GM18861 (cell line): ENCODE results near the gene LILRB1.
"Not testable (repeated sequence)": the region's sequence is repeated elsewhere in the genome, so short reads cannot be mapped to it uniquely, and the experiment has no call there.

Source experiments
- ATAC-seq: cut with Tn5 transposase; IDR thresholded peaks from one replicate; pipeline ENCODE4 v1.9.1; 2021; ENCODE audit not compliant: unreplicated experiment

LILRB1 gene

DNA sequence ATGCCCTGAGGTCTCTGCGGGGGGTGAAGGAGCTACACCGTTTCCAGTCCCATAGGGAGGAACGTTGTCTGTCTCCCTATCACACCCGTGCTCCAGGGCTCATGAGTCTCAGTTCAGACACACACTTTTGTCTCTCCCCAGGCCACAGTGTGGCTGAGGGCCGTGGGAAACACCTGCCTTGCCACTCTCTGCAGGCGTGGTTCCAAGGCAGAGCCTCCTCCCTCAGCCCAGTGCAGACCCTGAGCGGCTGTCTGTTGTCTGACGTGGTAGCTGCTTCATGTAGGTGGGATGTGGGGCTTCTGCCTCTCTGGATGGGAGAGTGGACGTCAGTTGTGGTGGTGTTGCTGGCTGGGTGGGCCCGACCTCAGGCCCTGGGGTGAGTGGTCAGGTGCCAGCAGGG, 6.0 kb upstream of the LILRB1 start:
- ATAC-seq = not testable (repeated sequence)

DNA sequence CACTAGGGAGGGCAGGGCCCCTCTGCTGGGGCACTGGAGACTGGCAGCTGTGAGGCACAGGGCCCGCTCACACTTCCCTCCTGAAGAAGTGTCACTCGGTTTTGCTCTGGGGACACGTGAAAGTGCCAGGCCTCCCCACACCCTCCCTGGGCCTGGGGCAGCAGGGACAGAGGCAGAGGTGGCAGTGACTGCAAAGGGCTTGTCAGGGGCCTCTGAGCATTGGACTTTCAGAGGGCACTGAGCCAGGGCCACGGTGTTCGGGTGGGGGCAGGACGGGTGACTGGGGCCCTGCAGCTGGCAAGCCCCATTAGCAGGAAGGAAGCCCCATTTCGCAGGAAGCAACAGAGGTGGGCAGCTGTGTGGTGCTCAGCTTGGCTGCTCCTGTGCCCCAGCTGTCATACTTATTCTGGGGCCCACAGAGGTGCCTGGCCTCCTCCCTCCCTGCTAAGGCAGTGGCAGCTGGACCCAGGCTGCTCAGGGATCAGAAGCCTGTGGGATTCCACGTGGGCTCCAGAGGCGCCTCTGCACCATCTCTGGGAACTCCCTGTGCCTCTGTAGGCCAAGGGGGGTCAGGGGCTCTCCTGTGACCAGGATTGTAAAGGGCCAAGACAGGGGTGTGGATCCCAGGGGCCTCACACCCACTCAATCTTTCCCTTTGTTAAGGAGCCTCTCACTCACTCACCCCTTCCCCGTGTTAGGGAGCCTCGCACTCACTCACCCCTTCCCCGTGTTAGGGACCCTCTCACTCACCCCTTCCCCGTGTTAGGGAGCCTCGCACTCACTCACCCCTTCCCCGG, 5.2 kb upstream of the LILRB1 start:
- not testable (repeated sequence) for ATAC-seq

DNA sequence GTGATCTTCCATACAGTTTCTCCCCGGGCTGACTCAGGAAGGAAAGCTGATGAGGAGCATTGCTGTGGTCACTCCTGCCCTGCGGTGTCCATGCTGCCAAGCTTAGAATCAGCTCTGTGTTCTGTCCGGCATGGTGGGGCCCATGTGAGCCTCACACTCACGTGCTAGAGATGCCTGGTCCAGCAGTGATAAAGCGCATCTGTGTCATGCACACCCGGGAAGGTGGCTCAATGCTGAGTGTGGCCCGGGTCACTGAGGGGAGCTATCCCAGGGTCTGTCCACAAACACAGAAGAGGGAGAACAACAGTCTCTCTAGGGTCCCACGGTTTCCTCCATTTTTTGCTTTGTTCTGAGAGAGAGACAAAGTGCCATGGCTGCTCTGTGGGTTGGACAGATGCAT, 3.5 kb upstream of the LILRB1 start:
- ATAC-seq = no peak

DNA sequence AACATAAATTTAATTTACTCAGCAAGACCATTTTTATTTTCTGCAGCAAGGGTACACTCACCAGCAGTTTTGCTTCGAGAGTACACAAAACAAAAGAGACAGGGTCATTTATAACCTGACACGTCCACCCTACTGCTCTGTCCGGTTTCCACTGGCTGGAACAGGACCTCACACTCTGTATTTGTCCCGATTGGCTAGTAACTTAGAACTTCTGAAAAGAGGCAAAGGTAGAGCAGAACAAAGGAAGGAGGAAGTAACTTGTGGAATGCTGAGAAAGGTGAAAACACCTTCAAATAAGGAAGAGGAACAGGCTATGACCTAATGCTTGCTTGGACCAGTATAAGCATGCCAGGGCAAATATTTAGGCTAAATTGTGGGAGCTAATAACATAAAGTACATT, 2.4 kb upstream of the LILRB1 start:
- not testable (repeated sequence) for ATAC-seq

DNA sequence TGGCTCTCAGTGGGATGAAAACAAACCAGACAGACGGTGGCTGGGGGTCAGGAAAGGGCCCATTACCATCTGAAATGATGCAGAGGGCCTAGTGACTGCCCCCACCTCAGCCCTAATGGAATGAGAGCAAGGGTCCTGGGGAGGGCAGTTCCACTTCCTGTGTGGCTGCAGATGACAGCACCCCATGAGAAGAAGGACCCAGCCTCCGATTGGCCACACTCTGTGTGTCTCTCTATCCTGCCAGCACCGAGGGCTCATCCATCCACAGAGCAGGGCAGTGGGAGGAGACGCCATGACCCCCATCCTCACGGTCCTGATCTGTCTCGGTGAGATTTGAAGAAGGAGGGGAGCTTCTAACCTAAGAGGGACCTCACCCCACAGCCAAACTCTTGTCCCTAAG, 498 bp downstream of the LILRB1 start:
- ATAC-seq = no peak

DNA sequence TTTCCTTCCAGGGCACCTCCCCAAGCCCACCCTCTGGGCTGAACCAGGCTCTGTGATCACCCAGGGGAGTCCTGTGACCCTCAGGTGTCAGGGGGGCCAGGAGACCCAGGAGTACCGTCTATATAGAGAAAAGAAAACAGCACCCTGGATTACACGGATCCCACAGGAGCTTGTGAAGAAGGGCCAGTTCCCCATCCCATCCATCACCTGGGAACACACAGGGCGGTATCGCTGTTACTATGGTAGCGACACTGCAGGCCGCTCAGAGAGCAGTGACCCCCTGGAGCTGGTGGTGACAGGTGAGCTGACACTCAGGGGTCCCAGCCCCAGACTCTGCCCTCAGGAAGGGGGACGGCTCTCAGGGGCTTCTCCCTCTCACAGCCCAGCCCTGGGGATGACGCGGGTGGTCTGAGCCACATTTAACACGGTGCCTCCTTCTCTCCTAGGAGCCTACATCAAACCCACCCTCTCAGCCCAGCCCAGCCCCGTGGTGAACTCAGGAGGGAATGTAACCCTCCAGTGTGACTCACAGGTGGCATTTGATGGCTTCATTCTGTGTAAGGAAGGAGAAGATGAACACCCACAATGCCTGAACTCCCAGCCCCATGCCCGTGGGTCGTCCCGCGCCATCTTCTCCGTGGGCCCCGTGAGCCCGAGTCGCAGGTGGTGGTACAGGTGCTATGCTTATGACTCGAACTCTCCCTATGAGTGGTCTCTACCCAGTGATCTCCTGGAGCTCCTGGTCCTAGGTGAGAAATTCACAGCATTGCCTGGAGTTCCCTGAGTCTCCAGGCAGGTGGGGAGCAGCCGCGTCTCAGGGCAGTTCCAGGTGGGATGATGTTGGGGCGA, 1.4 kb downstream of the LILRB1 start:
- ATAC-seq = not testable (repeated sequence)

DNA sequence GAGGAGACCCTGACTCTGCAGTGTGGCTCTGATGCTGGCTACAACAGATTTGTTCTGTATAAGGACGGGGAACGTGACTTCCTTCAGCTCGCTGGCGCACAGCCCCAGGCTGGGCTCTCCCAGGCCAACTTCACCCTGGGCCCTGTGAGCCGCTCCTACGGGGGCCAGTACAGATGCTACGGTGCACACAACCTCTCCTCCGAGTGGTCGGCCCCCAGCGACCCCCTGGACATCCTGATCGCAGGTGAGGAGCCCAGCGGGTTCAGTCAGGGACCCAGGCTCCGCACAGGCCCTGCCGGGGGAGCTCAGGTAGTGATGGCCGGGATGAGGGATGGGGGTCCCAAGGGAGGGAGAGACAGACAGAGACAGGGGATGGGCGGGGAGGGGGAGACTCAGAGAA, 2.2 kb downstream of the LILRB1 start:
- ATAC-seq = not testable (repeated sequence)

DNA sequence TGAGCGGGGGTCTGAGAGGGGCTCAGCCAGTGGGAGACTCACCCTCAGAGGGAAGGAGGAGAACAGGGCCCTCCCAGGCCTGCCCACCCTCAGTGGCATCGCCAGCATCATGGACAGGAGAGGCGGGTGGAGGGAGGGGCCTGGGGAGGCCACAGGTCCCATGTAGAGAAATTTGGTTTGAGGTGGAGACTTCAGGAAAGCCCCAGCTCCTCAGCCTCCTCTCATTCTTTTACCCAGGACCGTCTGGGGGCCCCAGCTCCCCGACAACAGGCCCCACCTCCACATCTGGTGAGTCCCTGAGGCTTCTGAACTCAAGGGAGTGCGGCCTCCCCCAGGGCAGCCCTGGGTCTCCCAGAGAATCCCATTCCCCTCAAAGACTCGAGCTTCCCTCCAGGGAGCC, 3.1 kb downstream of the LILRB1 start:
- no peak for ATAC-seq

DNA sequence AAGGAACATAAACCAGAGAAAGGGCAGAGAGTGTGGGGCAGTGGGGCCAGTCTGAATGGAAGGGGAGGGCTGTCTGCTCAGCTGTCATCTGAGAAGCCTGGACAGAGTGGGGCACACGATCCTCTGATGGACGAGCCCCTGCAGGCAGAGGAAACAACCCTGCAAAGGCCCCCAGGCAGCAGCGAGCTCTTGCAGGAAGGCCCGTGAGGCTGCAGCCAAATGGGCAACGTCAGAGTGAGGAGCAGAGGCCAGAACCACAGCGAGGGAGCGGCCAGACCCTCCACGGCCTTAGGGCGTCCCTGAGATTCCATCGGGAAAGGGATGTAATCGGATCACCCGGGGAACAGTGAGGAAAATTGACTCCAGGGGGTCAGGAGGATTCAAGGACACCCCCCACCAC, 5.8 kb downstream of the LILRB1 start:
- not testable (repeated sequence) for ATAC-seq

DNA sequence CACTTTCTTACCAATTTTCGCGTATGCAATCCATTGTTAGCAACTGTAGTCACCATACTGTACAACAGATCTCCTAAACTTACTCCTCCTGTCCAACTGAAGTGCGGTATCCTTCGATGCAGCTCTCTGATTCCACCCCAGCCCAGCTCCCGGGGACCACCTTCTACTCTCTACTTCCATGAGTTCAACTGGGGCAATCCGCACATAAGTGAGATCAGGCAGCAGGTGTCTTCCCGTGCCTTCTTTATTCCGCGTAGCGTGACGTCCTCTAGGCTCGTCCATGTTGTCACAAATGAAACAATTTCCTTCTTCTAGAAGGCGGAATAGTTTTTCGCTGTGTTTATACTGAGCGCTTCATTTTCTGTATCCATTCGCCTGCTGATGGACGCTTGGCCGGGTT, 8.4 kb downstream of the LILRB1 start:
- no peak for ATAC-seq

DNA sequence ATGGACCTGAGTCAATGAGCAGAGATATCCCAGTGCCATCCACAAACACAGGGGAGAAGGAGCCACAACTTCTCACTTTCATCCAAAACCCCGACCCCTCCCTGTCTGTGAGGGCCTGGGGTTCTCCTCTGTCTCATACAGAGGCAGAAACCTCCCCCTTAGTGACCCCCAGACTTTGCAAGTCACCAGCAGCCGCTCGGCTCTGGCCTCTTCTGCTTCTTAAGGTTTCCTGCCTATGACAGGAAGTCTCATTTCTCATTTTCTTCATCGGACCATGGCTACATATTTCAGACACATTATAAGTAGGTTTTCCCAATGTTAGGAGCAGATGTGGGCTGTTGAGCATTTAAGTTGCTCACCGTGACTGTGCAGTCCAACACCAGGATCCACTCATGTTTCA, 12.7 kb downstream of the LILRB1 start:
- not testable (repeated sequence) for ATAC-seq

DNA sequence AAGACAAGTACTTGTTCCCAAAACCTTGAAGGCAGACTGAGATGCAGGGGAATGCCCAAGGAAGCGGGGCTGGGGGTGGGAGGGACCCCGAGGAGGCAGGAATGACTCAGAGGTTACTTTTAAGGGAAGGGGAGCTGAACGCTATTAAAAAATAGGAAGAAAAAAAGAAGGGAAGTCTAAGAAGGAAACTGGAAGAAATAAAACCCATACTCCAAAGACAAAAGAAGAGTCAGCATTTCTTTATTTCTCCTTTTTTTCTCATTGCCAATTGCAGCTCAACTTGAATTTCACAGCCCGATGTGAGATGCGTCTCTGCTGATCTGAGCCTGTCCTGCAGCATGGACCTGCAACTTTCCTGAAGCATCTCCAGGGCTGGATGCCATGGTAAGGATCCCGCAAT, 13.3 kb downstream of the LILRB1 start:
- not testable (repeated sequence) for ATAC-seq

DNA sequence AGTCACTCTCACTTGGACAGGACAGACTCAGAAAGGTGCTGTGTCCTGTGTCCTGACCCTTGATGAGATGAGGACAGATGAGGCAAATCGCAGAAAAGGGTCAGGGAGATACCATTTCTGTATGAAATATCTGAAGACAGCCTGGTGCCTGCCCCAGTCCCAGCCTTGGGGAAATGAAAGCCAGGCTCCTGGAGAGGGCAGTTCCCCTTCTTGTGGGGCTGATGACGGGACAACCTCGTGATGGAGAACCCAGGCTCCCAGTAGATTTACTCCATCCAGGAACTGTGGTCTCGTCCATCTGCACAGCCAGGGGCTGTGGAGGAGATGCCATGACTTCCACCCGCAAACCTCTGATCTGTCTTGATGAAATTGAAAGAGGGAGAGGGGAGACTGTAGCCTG, 13.8 kb downstream of the LILRB1 start:
- ATAC-seq = no peak

DNA sequence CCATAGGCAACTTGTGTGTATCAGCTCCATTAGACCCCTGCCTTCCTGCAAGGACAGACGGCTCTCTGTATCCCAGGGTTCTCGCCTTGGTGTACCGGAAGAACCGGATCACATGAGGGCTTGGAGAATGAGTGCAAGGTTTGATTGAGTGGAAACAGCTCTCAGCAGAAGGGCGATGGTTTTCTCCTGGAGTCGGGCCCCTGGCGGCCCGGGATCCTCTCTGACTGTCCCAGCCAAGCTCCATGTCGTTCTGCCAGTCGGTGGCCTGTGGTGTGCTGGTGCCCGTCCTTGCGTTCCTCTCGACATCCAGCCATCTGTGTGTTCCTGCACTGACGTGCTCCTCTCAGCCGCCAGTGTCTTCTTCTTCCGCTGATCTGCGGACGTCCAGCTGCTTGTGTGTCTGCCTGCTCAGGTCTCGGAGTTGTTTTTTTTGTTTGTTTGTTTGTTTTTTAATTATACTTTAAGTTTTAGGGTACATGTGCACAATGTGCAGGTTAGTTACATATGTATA, 16.1 kb downstream of the LILRB1 start:
- ATAC-seq = no peak

DNA sequence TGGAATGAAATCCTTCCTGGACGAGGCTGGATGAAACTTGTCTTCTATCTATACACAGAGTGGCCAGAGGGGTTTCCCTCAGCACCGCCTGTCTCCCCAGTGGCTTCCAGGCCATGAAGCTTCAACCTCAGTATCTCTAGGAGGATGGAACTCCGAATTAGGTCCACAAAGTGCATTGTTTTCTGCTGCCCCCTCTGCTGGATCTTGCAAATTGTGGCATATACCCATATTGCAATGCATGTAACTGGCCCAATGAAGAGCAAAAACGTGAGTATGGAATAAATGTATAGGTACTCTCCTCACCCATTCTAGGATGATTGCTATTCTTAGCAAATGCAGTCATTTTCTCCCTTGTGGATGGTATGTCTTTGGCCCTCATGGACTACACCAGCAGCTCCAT, 17.8 kb downstream of the LILRB1 start:
- ATAC-seq = no peak

DNA sequence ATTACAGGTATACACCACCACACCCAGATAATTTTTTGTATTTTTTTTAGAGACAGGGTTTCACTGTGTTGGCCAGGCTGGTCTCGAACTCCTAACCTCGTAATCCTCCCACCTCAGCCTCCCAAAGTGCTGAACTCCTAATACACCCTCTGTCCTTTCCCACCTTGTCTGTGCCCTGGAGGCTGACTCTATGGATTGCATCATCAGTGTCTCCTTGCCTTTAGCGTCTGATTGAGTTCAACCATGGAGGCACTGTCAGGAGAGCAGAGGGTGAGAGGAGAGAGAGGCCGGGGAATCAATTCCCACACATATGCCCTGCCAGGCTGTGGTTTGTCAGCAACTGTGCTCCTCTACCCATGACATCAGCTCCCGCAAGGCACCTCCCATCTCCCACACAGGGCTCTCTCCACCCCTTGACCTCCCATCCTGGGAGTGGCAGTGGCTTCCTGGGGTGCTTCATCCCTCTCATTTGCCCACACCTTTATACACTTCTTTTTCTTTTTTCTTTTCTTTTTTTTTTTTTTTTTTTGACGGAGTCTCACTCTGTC, 19.9 kb downstream of the LILRB1 start:
- ATAC-seq = no peak

DNA sequence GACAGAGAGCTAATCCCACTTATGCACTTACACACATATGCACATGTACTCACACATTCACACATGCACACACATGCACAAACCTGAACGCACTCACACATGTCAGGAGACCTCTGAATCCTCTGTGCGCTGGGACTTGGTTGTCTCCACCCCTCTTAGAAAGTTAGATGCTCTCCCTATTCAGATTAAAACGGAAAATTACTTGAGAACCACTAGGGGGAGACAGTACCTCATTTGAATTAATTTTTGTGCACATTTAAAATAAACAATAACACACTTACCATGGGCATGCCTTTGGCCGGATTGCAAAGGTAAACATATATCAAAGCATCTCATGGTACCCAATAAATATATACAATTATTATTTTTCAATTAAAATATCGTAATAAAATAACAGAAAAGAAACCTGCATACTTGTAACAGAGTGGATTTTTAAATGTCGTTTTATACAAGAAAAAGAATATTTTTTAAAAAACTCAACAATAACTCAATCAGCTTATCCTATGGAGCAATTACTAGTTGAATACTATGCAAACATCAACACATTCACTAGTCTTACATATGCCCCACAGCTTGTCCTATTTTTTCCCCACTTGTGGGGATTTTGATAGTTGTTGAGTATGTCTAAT, 23.0 kb downstream of the LILRB1 start:
- no peak for ATAC-seq

DNA sequence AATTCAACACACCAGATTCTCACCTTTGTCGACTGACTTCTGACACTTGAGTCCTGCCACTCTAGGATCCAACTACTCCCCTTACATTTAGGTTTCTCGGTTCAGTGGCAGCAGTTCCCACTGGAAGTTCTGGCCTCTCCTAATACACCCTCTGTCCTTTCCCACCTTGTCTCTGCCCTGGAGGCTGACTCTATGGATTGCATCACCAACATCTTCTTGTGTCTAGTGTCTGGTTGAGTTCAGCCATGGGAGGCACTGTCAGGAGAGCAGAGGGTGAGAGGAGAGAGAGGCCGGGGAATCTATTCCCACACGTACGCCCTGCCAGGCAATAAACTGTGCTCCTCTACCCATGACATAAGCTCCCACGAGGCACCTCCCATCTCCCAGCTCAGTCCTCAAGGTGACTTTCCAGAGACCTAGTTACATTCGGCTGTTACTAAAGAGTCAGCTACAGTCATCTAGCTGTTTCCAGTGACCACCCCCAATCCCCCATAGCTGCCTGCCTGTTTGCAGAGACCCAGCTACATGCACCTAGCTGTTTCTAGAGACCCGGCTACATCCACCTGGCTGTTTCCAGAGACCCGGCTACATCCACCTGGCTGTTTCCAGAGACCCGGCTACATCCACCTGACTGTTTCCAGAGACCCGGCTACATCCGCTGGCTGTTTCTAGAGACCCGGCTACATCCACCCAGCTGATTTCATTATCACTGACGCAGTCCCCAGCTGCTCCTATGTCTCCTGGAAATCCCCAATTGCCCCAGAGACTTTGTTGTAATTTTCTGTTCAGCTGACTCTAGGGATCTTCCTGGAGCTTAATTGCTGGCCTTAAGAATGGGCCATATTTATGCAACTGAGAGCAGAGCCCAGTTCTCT, 24.4 kb downstream of the LILRB1 start:
- no peak for ATAC-seq

DNA sequence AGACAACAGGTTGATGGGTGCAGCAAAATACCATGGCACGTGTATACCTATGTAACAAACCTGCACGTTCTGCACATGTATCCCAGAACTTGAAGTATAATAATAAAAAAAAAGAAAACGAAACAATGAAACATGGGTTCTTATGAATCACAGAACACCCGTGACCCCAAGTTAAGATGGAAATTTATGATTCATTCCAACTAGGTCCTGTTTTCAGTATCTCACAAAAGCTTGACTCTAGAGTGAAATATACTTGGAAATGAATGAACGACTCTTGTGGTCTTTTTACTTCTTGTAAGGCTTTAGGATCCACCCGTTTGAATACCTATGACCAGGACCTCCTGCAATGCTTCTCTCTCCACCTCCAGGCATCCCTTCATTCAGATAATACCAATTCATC, 29.0 kb downstream of the LILRB1 start:
- ATAC-seq = no peak

DNA sequence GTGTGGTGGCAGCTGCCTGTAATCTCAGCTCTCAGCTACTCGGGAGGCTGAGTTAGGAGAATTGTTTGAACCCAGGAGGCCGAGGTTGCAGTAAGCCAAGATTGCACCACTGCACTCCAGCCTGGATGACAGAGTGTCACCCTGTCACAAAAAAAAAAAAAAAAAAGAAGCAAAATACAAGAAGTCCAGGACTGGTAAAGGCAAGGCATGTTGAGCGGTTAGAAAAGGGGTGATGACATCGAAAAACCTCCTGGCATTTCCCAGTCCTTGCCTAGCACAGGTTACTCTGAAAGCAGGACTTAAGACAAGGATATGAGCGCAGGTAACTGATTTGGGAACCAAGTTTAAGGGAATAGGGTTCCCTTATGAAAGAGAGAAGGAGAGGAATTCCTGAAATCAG, 30.0 kb downstream of the LILRB1 start:
- no peak for ATAC-seq
